Measurements from ENCODE around the gene BTBD19. TPM values are rescaled to one million over a fixed set of nuclear protein-coding genes. Genes with fewer than 3 reads are reported as not detected.

Gene BTBD19
- total RNA-seq, 1 experiment from 2014 or later: 11.6 TPM

DNA sequence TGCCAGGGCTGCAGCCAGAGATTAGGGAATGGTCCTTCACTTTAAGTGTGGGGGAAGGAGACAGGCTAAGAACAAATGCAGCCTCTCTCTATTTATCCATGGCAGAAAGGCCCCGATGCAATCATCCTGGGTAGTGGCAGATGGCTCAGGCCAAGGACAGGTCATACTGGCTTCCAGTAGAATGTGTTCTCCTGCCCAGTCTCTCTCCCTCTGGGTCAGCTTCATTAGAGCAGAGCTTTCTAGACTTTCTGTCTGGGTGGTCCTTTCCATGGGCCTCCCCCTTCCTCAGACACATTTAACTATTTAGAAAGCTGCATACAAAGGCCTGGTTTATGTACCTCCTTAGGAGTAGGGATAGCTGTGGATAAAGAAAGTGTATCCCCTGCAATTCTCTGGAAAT, 39.5 kb downstream of the BTBD19 start:
- TF ChIP-seq, protein P1, sequence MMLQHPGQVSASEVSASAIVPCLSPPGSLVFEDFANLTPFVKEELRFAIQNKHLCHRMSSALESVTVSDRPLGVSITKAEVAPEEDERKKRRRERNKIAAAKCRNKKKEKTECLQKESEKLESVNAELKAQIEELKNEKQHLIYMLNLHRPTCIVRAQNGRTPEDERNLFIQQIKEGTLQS (IDR thresholded peaks at IDR 0.05): no peak
- no peak for TF ChIP-seq TCF7L2 (IDR thresholded peaks at IDR 0.05; ENCODE audit: borderline replicate concordance, extremely low read depth, insufficient read depth, insufficient read length)
- no peak for TF ChIP-seq ZNF274 (IDR thresholded peaks at IDR 0.05; ENCODE audit: low read depth, low read length)
- Histone ChIP-seq H3K4me1 (ENCODE audit: control insufficient read depth in 1 of 2, insufficient read depth in 2 of 2, low read length in 2 of 2) (no peaks in the 10 kb centered on the region), H4K20me1 (ENCODE audit: insufficient read depth) (no peaks in the 10 kb centered on the region), H3K9me3 (ENCODE audit: control insufficient read depth in 1 of 2, insufficient read depth in 1 of 2, low read depth in 1 of 2, low read length in 2 of 2) (no peaks in the 10 kb centered on the region), H3K9ac (ENCODE audit: low read length) (no peak overlapping the region), H3K79me2 (ENCODE audit: insufficient read depth, low read length) (no peaks in the 10 kb centered on the region), H3K36me3 (ENCODE audit: control insufficient read depth in 1 of 2, insufficient read depth in 2 of 2, low read length in 2 of 2) (no peaks in the 10 kb centered on the region), H2AFZ (ENCODE audit: low read depth, low read length, poor library complexity, severe bottlenecking) (no peak overlapping the region), H3K4me3 (replicated peaks in 1 of 2; ENCODE audit: low read depth in 1 of 2, low read length in 2 of 2) (no peak overlapping the region), H3K4me2 (ENCODE audit: low read length) (no peak overlapping the region), H3K27ac (ENCODE audit: low read depth, low read length) (no peak overlapping the region), H3K27me3 (ENCODE audit: insufficient read depth, low read length) (no peaks in the 10 kb centered on the region), H3K9me2 (ENCODE audit: insufficient read depth) (no peaks in the 10 kb centered on the region)
- intact Hi-C loops (cut with micrococcal nuclease): no loop called here
- ChIA-PET CTCF (no interaction called here), POLR2A (no interaction called here), RAD21 (ENCODE audit: low non-redundant PET in 1 of 2, low total read pairs in 2 of 2, uncharacterized antibody in 2 of 2, unreplicated experiment in 2 of 2) (no interaction called here)
- BruUV-seq (replicated peaks): no TSS peak
- no peak for ATAC-seq
- DNase-seq (ENCODE audit: low read depth, low spot score): no peak

DNA sequence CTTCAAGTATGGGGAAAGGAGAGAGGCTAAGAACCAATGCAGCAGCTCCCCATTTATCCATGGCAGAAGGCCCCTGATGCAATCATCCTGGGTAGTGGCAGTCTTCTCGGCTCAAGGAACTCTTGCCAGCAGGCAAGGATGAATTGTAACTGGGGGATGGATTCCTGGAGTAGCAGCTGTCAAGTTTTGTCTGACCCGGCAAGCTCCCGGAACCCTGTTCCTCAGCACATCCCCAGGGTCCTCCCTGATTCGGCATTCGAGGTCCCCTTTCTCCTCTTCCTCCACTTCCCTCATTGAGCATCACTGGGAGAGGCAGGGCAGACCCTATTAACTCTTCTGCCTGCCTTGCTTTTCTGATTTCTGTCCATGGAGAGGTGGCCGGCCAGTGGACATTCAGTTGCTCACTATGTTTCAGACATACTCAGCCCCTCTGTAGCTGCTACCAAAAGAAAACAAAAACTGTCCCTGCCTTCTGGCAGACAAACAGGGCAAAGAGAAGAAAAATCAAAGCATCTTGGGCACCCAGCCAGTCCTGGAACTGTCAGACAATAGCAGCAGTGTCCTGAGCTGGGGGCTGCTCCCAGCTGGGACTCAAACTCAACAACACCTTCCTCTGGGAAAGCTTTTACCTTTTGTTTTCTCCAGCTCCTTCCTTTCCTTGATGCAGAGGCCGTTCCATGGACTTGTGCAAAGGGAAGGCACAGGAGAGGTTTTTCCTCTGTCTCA, 40.3 kb downstream of the BTBD19 start:
- no TSS peak for BruUV-seq (replicated peaks)
- Histone ChIP-seq H3K9me2 (ENCODE audit: insufficient read depth) (no peaks in the 10 kb centered on the region), H3K27me3 (ENCODE audit: insufficient read depth, low read length) (no peaks in the 10 kb centered on the region), H3K9ac (ENCODE audit: low read length) (no peak overlapping the region), H3K9me3 (ENCODE audit: control insufficient read depth in 1 of 2, insufficient read depth in 1 of 2, low read depth in 1 of 2, low read length in 2 of 2) (no peaks in the 10 kb centered on the region), H3K4me3 (replicated peaks in 1 of 2; ENCODE audit: low read depth in 1 of 2, low read length in 2 of 2) (no peak overlapping the region), H3K36me3 (ENCODE audit: control insufficient read depth in 1 of 2, insufficient read depth in 2 of 2, low read length in 2 of 2) (no peaks in the 10 kb centered on the region), H2AFZ (ENCODE audit: low read depth, low read length, poor library complexity, severe bottlenecking) (no peak overlapping the region), H3K4me2 (ENCODE audit: low read length) (no peak overlapping the region), H3K4me1 (ENCODE audit: control insufficient read depth in 1 of 2, insufficient read depth in 2 of 2, low read length in 2 of 2) (no peaks in the 10 kb centered on the region), H4K20me1 (ENCODE audit: insufficient read depth) (no peaks in the 10 kb centered on the region), H3K79me2 (ENCODE audit: insufficient read depth, low read length) (no peaks in the 10 kb centered on the region), H3K27ac (ENCODE audit: low read depth, low read length) (no peak overlapping the region)
- intact Hi-C loops (cut with micrococcal nuclease): no loop called here
- CTCF ChIA-PET: no interaction called here
- RAD21 ChIA-PET (ENCODE audit: low non-redundant PET in 1 of 2, low total read pairs in 2 of 2, uncharacterized antibody in 2 of 2, unreplicated experiment in 2 of 2): interaction anchor here in 1 of 2 experiments (0.6 kb wide), 1 partner anchor 455 kb away, joined by 3 read pairs; no protein-coding TSS in a partner anchor
- POLR2A ChIA-PET: no interaction called here
- no peak for ATAC-seq
- DNase-seq (ENCODE audit: low read depth, low spot score): no peak
- TF ChIP-seq, protein P2, sequence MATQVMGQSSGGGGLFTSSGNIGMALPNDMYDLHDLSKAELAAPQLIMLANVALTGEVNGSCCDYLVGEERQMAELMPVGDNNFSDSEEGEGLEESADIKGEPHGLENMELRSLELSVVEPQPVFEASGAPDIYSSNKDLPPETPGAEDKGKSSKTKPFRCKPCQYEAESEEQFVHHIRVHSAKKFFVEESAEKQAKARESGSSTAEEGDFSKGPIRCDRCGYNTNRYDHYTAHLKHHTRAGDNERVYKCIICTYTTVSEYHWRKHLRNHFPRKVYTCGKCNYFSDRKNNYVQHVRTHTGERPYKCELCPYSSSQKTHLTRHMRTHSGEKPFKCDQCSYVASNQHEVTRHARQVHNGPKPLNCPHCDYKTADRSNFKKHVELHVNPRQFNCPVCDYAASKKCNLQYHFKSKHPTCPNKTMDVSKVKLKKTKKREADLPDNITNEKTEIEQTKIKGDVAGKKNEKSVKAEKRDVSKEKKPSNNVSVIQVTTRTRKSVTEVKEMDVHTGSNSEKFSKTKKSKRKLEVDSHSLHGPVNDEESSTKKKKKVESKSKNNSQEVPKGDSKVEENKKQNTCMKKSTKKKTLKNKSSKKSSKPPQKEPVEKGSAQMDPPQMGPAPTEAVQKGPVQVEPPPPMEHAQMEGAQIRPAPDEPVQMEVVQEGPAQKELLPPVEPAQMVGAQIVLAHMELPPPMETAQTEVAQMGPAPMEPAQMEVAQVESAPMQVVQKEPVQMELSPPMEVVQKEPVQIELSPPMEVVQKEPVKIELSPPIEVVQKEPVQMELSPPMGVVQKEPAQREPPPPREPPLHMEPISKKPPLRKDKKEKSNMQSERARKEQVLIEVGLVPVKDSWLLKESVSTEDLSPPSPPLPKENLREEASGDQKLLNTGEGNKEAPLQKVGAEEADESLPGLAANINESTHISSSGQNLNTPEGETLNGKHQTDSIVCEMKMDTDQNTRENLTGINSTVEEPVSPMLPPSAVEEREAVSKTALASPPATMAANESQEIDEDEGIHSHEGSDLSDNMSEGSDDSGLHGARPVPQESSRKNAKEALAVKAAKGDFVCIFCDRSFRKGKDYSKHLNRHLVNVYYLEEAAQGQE (IDR thresholded peaks at IDR 0.05; ENCODE audit: low read depth): no peak
- no peak for TF ChIP-seq SIN3A (IDR thresholded peaks at IDR 0.05; ENCODE audit: low read depth)
- TF ChIP-seq SP1 (IDR thresholded peaks at IDR 0.05; ENCODE audit: low read depth): no peak
- no peak for TF ChIP-seq ELF1 (IDR thresholded peaks at IDR 0.05; ENCODE audit: borderline replicate concordance, low read depth)
- TF ChIP-seq CBX3 (IDR thresholded peaks at IDR 0.05; ENCODE audit: low read depth): no peak
- TF ChIP-seq, protein P3, sequence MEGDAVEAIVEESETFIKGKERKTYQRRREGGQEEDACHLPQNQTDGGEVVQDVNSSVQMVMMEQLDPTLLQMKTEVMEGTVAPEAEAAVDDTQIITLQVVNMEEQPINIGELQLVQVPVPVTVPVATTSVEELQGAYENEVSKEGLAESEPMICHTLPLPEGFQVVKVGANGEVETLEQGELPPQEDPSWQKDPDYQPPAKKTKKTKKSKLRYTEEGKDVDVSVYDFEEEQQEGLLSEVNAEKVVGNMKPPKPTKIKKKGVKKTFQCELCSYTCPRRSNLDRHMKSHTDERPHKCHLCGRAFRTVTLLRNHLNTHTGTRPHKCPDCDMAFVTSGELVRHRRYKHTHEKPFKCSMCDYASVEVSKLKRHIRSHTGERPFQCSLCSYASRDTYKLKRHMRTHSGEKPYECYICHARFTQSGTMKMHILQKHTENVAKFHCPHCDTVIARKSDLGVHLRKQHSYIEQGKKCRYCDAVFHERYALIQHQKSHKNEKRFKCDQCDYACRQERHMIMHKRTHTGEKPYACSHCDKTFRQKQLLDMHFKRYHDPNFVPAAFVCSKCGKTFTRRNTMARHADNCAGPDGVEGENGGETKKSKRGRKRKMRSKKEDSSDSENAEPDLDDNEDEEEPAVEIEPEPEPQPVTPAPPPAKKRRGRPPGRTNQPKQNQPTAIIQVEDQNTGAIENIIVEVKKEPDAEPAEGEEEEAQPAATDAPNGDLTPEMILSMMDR (IDR thresholded peaks at IDR 0.05 in 2 of 3, conservative IDR thresholded peaks at IDR 0.05 in 1 of 3; ENCODE audit: borderline replicate concordance in 1 of 3, insufficient read depth in 1 of 3, low read depth in 2 of 3, low read length in 2 of 3): no peak
- TF ChIP-seq, protein P1 (IDR thresholded peaks at IDR 0.05): no peak
- TF ChIP-seq ZFX (IDR thresholded peaks at IDR 0.05): no peak

Measured in HCT116 (cell line).